GM21717 (cell line): ENCODE measurements around the gene ACTR1A.
"Not testable (repeated sequence)": the region's sequence is repeated elsewhere in the genome, so short reads cannot be mapped to it uniquely, and the experiment has no call there.

ENCODE experiments used
- ATAC-seq: cut with Tn5 transposase; IDR thresholded peaks from one replicate; pipeline ENCODE4 v1.9.1; 2021; ENCODE audit warnings: mild to moderate bottlenecking, moderate library complexity; ENCODE audit not compliant: unreplicated experiment

ACTR1A gene

GRCh38 chr10:102455893-102456471 is 46.5 kb downstream of the ACTR1A start:
- no peak for ATAC-seq

- ATAC-seq: not testable (repeated sequence)
Measured at GRCh38 chr10:102454662-102455487, 47.6 kb downstream of the ACTR1A start.

- no peak for ATAC-seq
Measured at GRCh38 chr10:102453502-102453901, 49.0 kb downstream of the ACTR1A start.

- no peak for ATAC-seq
Measured at GRCh38 chr10:102452672-102453340, 49.7 kb downstream of the ACTR1A start.

GRCh38 chr10:102451105-102451969 is 51.2 kb downstream of the ACTR1A start, which contains the start of gene C10orf95:
Gene C10orf95, minus strand, starts transcription at chr10:102451543. Its CDS starts 450 bp downstream, at chr10:102451093.
- no peak for ATAC-seq

- peak; percentile 62 for ATAC-seq
Measured at GRCh38 chr10:102450374-102451104, 52.0 kb downstream of the ACTR1A start.

GRCh38 chr10:102450124-102450373 is 52.5 kb downstream of the ACTR1A start:
- no peak for ATAC-seq

GRCh38 chr10:102449321-102450123 is 53.0 kb downstream of the ACTR1A start:
- peak; percentile 50 for ATAC-seq

- no peak for ATAC-seq
Measured at GRCh38 chr10:102444851-102445250, 57.7 kb downstream of the ACTR1A start.

GRCh38 chr10:102438374-102438773 is 64.1 kb downstream of the ACTR1A start:
- ATAC-seq: no peak

- no peak for ATAC-seq
Measured at GRCh38 chr10:102437515-102437914, 65.0 kb downstream of the ACTR1A start.

GRCh38 chr10:102436312-102436711 is 66.2 kb downstream of the ACTR1A start:
- no peak for ATAC-seq

- no peak for ATAC-seq
Measured at GRCh38 chr10:102435529-102436233, 66.8 kb downstream of the ACTR1A start.

- ATAC-seq: no peak
Measured at GRCh38 chr10:102435133-102435497, 67.4 kb downstream of the ACTR1A start.

- ATAC-seq: no peak
Measured at GRCh38 chr10:102434394-102435132, 67.9 kb downstream of the ACTR1A start.

- ATAC-seq: no peak
Measured at GRCh38 chr10:102433619-102434046, 68.9 kb downstream of the ACTR1A start.

GRCh38 chr10:102432162-102432950 is 70.2 kb downstream of the ACTR1A start, which contains the start of gene CUEDC2:
Gene CUEDC2, minus strand, starts transcription at chr10:102432574. Its CDS starts 7,386 bp downstream, at chr10:102425188.
- ATAC-seq: peak; percentile 77
